ENCODE measurements around the gene SLAIN2.

Gene SLAIN2

DNA sequence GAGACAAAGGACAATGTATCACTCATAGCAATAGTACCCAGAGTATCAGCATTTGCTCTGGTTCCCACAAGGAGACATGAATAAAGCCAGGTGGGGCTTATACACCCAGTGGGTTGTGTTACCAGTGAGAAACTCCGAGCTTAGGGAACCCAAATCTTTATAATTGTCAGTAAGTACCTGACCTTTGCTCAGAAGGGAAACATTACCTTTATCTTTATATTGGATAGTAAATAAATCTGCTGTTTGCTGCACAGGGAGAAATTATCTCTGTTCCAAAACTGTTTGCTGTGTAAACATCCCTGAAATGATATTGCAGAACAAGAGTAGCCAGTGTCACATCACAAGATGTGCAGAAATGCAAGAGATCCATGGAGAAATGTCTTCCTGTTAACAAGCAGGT is 12.1 kb upstream of the SLAIN2 start:
- no peak for TF ChIP-seq CTCF (IDR thresholded peaks at IDR 0.05)

GRCh38 chr4:48329976-48330375 is 11.4 kb upstream of the SLAIN2 start:
- TF ChIP-seq CTCF (IDR thresholded peaks at IDR 0.05), result no peak

DNA sequence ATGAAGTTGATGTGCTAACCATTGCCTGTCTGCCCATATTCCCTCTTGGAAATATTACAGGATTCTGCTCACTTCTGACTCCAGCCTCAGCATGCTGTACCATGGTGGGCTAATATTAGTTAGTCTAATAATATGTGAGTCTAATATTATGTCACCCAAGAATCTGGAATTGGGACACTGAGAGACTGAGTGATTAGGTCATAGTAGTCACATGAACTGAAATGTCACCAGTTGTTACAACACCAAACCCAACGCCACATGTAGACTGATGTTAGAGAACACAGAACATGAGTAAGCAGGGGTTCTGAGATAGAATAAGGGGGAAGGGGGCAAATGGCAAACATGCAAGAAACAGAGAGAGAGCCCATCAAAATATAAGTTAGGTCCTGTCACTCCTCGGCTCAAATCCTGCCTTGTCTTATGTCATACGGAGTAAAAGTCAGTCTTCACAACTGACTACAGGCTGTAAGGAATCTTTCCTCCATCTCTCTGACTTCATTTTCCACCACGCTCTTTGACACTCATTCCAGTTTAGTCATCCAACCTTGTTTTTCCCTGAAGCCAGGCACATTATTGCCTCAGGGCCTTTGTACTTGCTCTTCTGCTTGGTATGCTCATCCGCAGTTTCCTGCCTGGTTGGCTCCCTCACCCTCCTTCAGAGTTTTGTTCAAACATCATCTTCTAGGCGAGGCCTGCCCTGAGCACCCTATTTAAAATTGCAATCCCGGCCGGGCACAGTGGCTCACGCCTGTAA is 9.6 kb upstream of the SLAIN2 start:
- TF ChIP-seq CTCF (IDR thresholded peaks at IDR 0.05), result no peak

DNA sequence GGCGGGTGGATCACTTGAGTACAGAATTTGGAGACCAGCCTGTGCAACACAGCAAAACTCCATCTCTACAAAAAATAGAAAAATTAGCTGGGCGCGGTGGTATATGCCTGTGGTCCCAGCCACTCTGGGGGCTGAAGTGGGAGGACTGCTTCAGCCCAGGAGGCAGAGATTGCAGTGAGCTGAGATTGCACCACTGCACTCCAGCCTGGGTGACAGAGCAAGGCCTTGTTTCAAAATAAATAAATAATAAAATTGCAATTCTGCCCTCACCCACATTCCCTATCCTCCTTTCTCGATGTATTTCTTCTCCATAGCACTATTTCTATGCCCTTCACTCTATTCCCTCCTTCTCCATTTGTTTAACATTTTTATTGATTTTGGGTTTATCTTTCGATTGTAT is 8.7 kb upstream of the SLAIN2 start:
- no peak for TF ChIP-seq CTCF (IDR thresholded peaks at IDR 0.05)

GRCh38 chr4:48333587-48333986 is 7.7 kb upstream of the SLAIN2 start:
- no peak for TF ChIP-seq CTCF (IDR thresholded peaks at IDR 0.05)

DNA sequence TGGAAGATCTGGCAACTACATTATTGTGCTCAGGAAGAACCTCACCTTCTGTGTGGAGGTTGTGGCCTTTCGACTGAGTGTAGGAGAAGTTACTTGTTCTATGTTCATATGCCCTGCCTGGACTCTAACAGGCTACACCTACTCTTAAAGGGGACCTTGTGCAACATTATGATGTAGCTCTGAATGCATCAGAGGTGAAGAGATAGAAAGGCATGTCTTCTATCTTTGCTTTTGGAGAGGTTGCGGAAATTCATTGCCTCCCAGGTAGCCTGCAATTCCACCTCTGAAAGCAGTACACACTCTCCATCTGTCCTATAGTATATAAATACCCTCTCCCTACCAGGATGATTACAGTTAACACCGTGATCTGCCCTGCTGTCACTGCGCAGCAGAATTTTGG is 7.1 kb upstream of the SLAIN2 start:
- no peak for TF ChIP-seq CTCF (IDR thresholded peaks at IDR 0.05)

- no peak for TF ChIP-seq CTCF (IDR thresholded peaks at IDR 0.05)
Observed at GRCh38 chr4:48334900-48335384, 6.4 kb upstream of the SLAIN2 start.
